Measurements from ENCODE around the gene DLG3. TPM values are rescaled to one million over a fixed set of nuclear protein-coding genes. Genes with fewer than 3 reads are reported as not detected.

The DLG3 gene
- total and polyA plus RNA-seq, 10 of the 15 experiments (the other 5 are each of a cell fraction or from before 2014, with no cell fraction given), result 1.3 to 32.2 (median 3.9) TPM

- no peak for ATAC-seq
Measured at GRCh38 chrX:70424801-70425200, 19.8 kb upstream of the DLG3 start.

More at GRCh38 chrX:70424801-70425200, 19.8 kb upstream of the DLG3 start:
- in situ Hi-C loops (cut with MboI) (loop anchor here (25.0 kb wide), 1 partner anchor 388 kb away; the partner anchor contains the start of gene AWAT2), intact Hi-C loops (cut with micrococcal nuclease; ENCODE audit: unreplicated experiment) (no loop called here)
- H2AFZ ChIP-seq (ENCODE audit: control insufficient read depth, low read depth, low read length), result no peak overlapping the region
- WGBS (ENCODE audit: insufficient coverage, insufficient replicate concordance, low lambda C conversion rate, missing lambda C conversion rate), result 36% methylated on average over 10 of the region's 10 CpGs
- no peaks in the 10 kb centered on the region for H3K9me3 ChIP-seq (replicated peaks; ENCODE audit: control insufficient read depth, insufficient read depth, low read length)
- H3K4me3 ChIP-seq, result no peak overlapping the region
- POLR2A ChIA-PET, result no interaction called here
- TF ChIP-seq SIX5 (IDR thresholded peaks at IDR 0.05; ENCODE audit: low read depth, low read length, severe bottlenecking), result no peak
- TF ChIP-seq CBFB (IDR thresholded peaks at IDR 0.05; ENCODE audit: low read depth), result no peak
- TF ChIP-seq BCL11A (IDR thresholded peaks at IDR 0.05; ENCODE audit: low read depth, low read length), result no peak
- TF ChIP-seq USF1 (IDR thresholded peaks at IDR 0.05; ENCODE audit: borderline replicate concordance, extremely low read length, insufficient read depth, low read depth, low read length), result no peak
- no peak for TF ChIP-seq BACH1 (IDR thresholded peaks at IDR 0.05; ENCODE audit: borderline replicate concordance)
- no peak for TF ChIP-seq MTA3 (IDR thresholded peaks at IDR 0.05; ENCODE audit: borderline replicate concordance, low read length)
- TF ChIP-seq MTA2 (IDR thresholded peaks at IDR 0.05; ENCODE audit: low read depth), result no peak
- RAD21 ChIA-PET (ENCODE audit: unreplicated experiment), result no interaction called here
- no peak for FAIRE-seq
- DNase-seq (ENCODE audit: low read depth, low spot score), result no peak
- no peaks in the 10 kb centered on the region for H3K79me2 ChIP-seq (ENCODE audit: control insufficient read depth, insufficient read depth, low read length)
- CTCF ChIA-PET, result no interaction called here
- no peak overlapping the region for H3K9ac ChIP-seq (ENCODE audit: control insufficient read depth, insufficient read depth, low read length)
- no peak overlapping the region for H3K4me2 ChIP-seq (ENCODE audit: control insufficient read depth, insufficient read depth)
- no TSS peak for BruUV-seq (replicated peaks)
- no peak overlapping the region for H3K27ac ChIP-seq (ENCODE audit: control insufficient read depth, insufficient read depth)
- H3K36me3 ChIP-seq (ENCODE audit: control insufficient read depth in 2 of 2, insufficient read depth in 2 of 2, low read length in 1 of 2), result no peaks in the 10 kb centered on the region; a peak in 2 of 4 replicates
- SMC1A ChIA-PET (ENCODE audit: uncharacterized antibody, unreplicated experiment), result no interaction called here
- H3K27me3 ChIP-seq (replicated peaks in 1 of 2; ENCODE audit: control insufficient read depth in 2 of 2, insufficient read depth in 2 of 2, low read length in 1 of 2), result no peaks in the 10 kb centered on the region
- no peaks in the 10 kb centered on the region for H4K20me1 ChIP-seq (ENCODE audit: control insufficient read depth, insufficient read depth)
- H3K4me1 ChIP-seq (ENCODE audit: control insufficient read depth, insufficient read depth, low read length), result no peaks in the 10 kb centered on the region
